Measurements from ENCODE around the gene ALKAL2.

ALKAL2 gene

DNA sequence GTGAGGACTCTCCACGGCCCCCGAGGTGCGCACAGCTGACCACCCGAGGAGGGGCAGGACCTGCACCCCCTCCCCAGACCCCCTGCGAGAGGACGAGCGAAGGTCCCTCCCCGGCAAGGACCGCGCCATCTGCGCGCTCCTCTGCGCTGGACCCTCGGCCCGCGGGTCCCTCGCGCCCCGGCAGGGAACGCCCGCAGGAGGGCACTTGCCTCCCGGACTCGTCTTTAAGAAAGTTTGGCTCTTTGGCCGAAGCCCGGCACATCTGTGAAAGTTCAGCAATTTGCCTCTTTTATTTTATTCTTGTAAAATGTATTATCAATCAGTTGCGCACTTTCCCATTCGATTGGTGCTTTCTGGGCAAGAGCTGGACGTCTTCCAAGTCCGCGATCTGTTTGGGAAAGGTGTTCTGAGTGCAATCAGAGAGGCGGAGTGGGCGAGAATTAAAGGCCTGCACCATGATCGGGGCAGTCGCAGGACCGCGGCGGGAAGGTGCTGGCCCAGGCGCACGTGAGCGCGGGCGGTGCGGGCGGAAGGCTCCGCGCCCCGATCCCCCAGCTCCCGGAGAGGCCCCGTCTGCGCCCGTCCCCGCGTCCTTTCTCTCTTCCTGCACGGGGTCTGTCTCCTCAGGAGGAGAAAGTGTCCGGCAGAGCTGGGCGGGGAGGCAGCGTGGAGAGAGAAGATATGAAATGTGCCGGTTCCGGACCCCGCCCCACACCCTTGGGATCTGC is 1.6 kb upstream of the ALKAL2 start:
- DNase-seq: no peak

DNA sequence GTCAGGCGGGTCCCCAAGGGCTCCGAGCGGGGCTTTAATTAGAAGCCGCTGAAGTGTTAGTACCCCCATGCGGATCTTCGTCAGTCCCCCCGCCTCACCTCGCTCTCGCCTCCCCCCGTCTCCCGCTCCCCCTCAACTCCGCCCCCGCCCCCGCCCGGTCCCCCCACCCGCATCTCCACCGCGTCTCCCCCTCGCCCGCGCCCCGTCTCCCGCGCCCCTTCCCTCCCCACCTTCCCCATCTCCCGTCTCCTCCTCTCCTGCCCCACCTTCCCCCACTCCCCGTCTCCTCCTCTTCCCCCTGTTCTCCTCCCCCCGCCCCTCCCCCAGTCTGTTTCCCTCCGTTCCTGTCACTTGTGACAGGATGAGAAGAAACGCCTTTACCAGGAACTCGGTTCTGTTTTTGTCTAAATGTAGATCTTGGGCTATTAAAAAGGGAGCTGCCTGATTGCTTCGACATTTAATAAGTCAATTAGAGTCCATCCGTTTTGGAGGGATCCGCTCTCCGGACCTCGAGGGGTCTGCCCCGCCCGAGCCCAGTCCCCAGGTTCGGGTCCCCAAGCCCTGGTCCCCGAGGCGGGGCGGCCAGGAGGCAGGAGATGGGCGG is 969 bp upstream of the ALKAL2 start:
- peak; percentile 4 for DNase-seq

DNA sequence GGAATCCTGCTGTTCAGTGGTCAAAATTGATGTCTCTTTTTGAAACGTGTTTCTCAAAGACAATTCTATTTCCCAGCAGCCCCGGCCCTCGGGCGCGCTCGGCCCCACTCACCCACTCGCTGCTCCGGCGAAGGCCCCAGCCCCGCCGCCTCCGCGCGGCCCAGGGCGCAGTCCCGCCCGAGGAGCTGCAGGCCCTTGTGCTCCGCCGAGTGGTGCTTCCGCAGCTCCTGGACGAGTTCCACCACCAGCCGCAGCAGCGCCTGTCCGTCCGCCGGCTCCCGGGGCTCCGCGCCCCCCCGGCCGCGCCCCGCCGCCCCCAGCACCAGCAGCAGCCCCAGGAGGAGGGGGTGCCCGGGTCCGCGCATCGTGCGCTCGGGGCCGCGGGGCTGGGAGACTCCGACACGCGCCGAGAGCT is 413 bp downstream of the ALKAL2 start:
- DNase-seq: peak; percentile 42

DNA sequence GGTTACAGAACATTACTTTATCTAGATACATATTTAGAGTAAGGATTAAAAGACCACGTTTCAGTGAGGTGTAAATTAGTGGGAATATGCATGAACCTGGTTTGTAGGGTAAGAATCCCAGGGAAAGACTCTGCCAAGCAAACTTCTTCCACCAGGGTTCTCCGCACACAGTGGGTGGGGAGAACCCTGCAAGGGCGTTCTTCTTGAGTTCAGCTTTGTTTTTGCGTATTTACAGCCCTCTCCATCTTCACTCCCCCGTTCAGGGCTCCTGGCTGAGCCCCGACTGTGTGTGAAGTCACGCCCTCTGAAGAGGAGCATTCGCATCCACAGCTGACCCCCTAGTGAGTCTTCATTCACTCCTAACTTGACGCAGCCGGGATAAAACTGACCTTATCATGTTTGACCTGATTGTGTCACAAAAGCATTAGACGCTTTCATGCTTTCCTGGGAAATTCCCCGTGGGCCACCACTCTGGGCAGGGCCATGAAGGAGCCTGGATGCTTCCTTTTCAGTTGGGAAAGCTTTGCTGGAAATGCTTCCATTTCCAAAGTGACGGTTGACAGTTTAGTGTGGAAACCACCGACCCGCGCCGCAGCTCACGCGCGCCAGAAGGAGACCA is 1.0 kb downstream of the ALKAL2 start:
- peak; percentile 19 for DNase-seq

DNA sequence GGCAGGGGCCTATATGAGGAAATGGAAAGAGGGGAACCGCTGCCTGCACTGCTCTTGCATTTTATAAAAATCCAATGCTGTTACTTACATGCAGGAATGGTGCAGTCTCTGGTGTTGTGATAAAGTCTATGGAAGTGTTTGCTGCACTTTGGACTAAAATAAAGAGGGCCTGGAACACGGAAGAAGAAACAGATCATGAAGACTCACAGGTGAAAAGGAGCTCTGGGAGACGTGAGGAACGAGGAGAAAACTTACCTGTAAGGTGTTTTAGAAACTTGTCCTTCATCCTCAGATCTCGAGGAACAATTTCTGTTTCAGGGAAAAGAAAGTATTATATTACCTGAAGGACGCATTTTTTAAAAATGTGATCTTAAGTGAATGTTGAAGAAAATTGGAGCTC is 1.9 kb downstream of the ALKAL2 start:
- DNase-seq: no peak

DNA sequence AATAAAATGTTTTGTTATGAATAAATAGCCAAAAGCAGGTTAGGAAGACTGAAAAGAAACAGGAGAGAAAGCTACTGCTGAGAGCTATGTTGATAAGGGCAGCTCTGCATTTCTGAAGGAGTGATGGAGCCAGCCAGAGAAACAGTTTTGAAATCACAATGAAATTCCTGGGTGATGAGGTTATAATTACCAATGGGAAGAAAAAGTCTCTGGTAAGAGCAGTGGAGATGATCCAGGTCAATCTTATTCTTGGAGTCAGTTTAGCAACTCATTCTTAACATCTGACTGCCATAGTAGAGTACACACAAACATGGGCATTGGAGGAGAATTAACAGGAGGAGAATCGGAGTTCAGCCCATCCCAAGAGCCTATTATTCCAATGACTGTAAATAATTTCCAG is 2.4 kb downstream of the ALKAL2 start:
- DNase-seq: no peak

DNA sequence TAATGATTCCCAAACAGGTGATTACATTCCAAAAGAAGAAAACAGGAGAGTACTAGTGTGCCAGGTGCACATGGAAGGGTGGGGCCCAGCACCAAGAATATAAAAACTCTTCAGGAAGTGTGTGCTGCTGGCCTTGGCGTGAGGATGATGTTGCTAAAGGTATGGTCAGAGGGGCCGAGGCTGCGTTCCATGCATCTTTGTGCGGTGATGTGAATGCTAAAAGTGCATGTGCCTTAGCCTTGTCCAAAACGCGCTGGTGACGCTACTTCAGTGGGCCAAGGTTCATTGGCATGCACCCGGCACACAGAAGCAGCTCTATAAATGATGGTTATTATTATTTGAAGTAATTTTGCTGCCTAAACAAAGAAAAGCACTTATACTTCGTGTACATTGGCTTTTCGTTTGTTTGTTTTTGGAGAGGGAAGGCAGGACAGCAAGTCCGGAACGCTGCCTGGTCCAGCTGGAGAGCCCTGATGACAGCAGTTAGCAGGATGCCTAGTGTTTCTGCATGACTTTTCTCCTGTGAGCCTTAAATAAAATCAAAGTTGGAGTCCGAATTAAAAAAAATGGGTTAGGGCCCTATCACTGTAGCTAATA is 2.9 kb downstream of the ALKAL2 start:
- no peak for DNase-seq

DNA sequence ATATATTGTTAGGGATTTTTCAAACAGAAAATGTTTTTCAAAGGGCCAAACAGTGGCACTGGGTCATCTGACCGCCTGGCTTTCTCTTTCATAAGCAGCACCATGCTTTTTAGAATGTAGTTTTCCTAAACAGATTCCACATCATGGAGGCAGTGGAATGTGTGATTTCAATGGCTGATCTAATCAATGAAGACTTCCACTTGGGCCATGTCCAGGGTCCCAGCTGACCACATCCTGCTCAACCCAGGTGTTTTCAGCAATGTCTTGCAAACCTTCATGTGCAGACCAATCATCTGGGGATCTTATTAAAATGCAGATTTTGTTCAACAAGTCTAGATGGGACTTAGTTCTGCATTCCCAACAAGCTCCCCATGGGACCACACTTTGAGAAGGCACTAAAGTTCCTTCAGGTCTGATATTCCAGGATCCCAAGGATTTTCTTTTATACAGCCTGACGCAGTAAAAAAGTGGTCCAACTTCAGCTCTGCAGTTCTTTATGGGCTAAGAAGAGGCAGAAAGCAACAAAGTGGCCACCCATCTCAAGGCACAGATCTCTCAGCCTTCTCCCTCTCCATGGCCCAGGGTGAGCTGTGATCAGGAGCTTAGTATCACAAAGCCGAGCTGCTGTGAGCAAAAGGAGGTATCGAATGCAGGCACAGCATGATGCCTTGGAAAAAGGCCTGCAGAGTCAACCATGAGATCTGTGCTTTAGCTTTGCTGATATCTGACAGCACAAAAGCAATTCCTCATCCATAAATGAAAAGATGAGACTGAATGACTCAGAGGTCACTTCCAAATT is 3.7 kb downstream of the ALKAL2 start:
- no peak for DNase-seq

DNA sequence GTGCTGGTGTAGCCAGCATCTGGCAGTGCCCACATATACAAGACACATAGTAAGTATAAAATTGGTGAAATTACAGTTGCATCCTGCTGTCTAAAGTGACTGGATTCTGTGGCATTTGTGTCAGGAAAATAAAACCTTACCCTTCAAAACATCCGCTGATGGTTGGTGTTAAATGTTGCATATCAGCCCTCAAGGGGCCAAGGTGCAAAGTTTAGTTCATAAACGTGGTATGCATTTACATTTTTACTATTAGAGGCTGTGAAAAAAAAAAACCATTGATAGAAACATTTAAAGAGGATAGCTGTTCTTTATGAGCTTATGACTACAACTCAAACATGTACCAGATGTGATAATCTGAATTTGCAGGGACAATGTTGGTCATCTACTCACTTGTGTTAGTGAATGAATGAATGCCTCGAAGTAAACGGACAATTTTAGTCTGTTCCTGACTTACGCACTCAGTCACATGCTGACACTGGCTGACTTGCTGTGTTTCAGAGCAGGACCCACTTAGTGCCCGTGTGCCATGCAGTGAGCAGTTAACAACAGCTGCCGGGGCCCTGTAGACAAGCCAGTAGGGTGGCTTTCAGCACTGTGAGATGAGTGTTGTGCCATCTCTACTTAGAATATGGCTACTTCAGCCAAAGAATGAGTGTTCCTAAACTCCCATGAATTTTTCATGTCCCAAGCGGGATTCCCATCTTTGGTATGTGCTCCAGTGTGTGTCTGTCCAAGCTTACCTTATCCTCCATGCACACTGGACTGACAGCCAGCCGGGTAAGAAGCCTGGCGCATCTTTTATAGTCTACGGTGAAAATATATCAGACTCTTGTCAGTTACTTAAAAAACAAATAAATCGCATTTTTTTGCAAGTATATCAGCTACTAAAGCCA is 5.3 kb downstream of the ALKAL2 start:
- DNase-seq: no peak

DNA sequence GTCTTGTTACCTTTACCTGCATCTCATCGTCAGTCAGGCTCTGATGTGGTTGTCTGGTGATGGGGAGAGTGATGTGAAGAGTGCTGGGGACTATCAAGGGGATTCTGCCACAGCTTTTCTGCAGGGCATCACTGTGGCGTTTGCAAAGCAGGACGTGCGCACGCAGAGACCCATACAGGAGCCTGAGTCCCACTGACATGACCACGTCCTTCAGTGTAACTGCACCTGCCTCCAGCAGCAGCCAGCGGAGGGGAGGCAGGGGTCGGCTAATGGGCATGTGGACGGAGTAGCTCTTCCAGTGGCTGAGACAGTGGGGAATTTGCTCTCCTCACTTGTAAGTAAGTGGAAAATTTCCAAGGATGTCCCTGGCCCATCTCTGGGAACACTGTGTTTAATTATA is 6.5 kb downstream of the ALKAL2 start:
- no peak for DNase-seq

DNA sequence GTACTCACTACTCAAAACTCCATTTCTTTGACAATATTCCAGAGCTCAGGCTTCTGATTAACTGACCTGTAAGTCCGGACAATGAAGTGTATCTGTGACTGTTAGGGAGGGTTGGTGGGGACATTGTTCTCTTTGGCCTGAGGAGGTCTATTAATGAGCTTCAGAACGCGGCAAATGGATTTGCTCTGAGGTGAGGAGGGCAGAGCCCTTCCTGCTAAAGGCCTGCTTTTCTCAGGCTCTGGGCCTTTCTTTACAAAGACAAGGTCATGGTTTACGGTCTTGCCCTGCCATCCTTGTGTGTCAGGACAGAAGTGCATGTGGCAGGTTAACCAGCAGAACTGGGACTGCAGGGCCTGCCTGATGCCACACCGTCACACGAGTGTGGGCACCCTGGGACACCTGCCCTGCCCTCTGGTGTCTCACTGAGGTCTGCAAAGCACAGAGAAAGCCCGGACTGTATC is 7.2 kb downstream of the ALKAL2 start:
- no peak for DNase-seq

DNA sequence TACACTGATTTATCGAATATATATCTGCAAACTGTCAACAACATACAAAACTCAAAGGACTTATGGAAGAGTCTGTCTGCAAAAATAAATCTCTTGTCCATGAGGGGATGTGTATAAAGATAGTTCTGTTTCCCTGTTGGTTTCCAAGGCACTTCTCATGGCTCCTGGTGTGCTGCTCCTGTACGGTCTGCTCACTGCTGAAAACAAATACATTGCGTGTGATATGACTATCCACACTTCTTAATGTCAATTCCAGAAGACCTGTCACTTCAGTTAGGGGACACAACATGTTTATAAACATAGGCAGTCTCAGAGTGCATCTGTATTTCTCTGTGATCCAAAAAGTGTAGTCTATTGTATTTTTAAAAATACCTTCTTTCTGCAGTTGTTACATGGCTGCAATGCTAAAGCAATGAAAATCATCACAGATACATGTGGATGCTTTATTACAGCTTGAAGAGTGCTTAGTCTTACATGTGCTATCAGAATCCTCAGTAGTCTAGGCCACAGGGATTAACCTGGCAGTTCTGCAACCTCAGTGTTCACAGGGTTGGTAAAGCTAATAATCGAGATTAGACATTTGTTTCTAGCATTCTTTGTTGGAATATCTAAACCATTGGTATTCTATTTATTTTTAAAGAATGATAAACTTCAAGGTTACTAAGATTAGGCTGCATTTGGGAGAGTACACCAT is 7.8 kb downstream of the ALKAL2 start:
- no peak for DNase-seq

DNA sequence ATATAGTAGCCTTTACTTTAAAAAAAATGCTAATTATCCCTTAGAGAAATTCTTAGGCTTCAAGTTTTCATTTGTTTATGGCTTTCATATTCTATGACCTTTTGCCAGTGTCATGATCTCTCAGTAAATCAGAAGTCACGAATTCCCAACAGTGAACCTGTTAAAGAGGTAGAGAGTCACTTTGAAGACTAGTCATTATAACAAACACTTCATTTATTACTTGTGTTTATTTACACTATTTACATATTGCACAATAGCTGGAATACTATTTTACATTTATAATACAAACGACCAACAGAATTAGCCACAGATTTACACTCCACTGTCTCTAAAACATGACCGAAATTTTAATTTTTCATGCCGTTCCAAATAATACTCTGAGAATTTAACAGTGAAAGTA is 8.5 kb downstream of the ALKAL2 start:
- DNase-seq: no peak

DNA sequence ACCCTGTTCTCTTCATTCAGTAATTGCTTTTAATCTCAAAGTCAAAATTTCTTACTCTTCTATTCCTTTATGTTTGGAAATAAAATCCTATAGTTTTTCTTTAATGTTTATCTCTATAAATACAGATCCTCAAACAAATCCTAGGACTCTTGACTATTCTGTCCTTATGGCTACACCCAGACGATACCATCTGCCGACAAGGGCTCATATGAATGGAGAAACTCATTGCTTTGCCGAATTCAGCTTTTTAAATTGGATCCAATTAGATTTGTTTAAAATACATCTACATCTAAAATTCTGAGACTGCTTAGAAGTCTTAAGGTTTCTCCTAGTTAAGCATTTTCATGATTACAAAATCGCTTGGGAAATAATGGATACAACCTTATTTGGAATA is 9.0 kb downstream of the ALKAL2 start:
- DNase-seq: no peak

DNA sequence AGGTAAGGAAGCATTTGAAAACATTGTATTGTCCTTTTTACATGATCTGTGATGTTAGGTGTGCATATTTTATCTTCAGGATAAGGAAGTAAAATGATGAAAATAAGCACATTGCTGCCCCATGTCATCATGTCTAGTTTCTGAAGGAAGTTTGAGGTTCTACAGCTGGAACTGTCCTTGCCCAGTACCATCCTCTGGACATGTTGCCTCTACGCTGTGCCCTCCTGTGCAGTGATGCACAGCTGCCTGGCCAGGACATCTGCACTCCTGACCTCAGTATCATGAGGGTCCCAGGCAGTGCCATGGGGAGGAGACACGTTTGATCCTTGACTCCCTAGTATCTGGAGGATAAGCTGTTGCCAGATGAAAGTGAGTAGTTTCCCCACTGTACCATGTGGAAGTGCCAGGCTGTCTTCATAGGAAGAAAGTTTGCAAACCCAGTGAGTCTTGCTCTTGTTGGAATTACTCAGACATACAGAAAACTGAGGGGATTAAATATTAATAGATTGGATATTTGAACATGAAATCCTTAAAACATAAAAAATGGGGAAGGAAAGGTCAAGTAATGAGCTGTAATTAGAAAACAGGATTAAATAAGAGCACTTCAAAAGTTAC is 9.5 kb downstream of the ALKAL2 start:
- DNase-seq: no peak

DNA sequence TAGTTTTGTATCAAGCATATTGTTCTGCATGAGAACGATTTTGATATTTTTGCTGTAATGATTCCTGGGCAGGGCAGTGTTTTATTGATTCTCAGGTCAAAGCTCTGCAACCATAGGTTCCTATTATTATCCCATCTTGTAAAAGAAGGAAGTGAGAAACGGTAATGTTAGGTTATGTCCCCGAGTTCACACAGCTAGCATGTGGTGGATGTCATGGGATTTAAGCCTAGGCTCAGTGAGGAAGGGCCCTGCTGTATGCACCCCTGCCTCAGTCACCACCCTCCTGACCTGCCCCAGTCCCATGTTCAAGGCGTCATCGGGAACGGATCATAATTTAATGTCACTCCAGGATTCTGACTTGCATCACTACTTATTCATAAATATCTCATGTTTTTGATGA is 12.4 kb downstream of the ALKAL2 start:
- DNase-seq: no peak

DNA sequence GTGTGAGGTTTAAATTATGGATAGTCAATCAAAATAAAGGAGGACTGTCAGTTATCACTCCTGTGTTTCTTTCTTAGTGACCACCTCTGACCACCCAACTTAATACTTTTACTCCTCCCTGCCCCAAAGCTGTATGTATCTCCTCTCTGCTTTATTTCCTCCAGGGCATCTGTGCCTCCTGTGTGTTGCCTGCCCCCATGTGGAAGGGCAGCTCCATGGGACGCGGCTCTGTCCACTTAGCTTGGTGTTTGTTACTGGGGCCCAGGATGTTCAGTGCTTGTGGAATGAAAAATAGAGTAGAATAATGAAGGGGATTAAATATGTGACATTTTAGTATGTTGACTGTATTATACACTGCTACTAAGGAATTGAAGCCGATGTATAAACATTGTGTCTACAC is 13.4 kb downstream of the ALKAL2 start:
- no peak for DNase-seq

DNA sequence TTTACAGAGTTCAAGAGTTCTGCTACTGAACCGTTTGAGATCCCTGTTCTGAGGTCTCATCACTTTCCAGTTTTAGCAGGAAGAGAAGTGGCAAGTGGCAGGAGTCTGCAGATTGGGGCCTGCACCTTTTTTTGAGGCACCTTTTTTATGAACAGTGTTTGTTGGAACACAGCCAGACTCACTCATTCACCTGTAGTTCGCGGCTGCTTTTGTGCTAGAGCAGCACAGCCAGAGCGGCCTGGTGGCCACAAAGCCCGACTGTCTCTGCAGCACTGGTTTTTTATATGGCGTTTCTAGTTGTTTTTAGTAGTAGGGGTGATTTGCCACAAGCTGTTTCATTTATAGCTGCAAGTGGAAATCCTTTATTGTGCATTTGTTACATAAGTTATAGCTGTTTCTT is 14.6 kb downstream of the ALKAL2 start:
- DNase-seq: peak; percentile 62

DNA sequence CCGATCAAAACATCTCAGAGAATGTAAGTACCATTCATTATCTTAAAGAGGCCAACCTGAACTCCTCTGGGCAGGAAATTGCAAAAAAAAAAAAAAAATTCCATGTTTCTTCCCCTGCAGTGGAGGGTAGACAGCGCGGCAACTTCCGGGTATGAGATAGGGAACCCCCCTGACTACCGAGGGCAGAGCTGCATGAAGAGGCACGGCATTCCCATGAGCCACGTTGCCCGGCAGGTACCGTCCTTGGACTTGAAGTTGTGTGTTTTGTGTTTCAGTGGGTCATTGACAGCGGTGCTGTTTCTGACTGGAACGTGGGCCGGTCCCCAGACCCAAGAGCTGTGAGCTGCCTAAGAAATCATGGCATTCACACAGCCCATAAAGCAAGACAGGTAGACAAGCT is 16.0 kb downstream of the ALKAL2 start:
- no peak for DNase-seq

DNA sequence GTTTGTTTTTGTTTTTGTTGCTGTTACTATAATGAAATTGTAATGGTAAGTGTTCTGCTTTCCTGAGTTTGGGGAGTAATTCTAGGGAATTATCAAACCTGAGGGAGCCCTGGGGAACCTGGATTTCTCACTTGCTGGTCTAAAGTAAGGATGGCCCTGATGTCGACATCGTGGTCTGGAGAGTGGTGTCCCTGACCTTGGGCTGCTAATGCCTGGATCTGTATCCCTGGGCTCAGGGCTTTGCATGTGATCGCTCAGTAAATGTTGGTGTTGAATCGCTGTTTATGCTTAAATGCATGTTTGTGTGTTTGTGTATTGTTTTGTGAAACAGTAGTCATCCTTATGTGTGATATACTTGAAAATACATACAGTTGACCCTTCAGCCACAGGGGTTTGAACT is 17.0 kb downstream of the ALKAL2 start:
- no peak for DNase-seq

Measured in NCI-H69 (cell line).